AG04450 (cell line): ENCODE results near the gene PKIB. TPM values are rescaled to one million over a fixed set of nuclear protein-coding genes. Genes with fewer than 3 reads are reported as not detected.

Experiments
- CTCF ChIA-PET: fragments of 300-600, 350-600 bp; formaldehyde crosslinking; extraction: SDS; loops from one replicate; lab custom pipeline; 2022; ENCODE audit warnings: antibody characterized with exemption, inconsistent platforms; lab: Charles Lee
- POLR2A ChIA-PET: fragments of 350-600 bp; formaldehyde crosslinking; extraction: SDS; loops from one replicate; lab custom pipeline; 2021; ENCODE audit warnings: antibody characterized with exemption, inconsistent platforms; lab: Yijun Ruan, JAX
- DNase-seq: peaks from one replicate; pipeline ENCODE4 v3.0.0-alpha.2; 2011; ENCODE audit warnings: low read depth, low spot score
- H3K27ac ChIP-seq: one replicate; pipeline ENCODE4 v1.5.1; 2012; ENCODE audit warnings: low read depth, low read length, control low read depth
- H3K27me3 ChIP-seq: one replicate; pipeline ENCODE4 v1.6.0; 2012; ENCODE audit warnings: low read length; ENCODE audit not compliant: control insufficient read depth, insufficient read depth
- H3K4me3 ChIP-seq: 2 replicates; pipeline ENCODE4 v1.5.1; 2011; ENCODE audit warnings: mild to moderate bottlenecking, low read depth, low read length, control low read depth
- H3K9me3 ChIP-seq: 2 replicates; pipeline ENCODE4 v1.5.1; 2012; ENCODE audit warnings: low read length; ENCODE audit not compliant: control insufficient read depth, insufficient read depth
- polyA plus RNA-seq: library from polyadenylated mRNA; depleted of rRNA; stranded (reverse); fragments of >200 nt; gene quantifications from 2 replicates; pipeline ENCODE4 v1.2.3, GENCODE V29; 2011
- TF ChIP-seq, protein P1 (sequence below): IDR thresholded peaks from 2 replicates; pipeline ENCODE4 v1.5.1; 2011; ENCODE audit warnings: low read depth, low read length, control low read depth, inconsistent platforms

PKIB gene
- polyA plus RNA-seq, 1 experiment = 8.1 TPM

DNA sequence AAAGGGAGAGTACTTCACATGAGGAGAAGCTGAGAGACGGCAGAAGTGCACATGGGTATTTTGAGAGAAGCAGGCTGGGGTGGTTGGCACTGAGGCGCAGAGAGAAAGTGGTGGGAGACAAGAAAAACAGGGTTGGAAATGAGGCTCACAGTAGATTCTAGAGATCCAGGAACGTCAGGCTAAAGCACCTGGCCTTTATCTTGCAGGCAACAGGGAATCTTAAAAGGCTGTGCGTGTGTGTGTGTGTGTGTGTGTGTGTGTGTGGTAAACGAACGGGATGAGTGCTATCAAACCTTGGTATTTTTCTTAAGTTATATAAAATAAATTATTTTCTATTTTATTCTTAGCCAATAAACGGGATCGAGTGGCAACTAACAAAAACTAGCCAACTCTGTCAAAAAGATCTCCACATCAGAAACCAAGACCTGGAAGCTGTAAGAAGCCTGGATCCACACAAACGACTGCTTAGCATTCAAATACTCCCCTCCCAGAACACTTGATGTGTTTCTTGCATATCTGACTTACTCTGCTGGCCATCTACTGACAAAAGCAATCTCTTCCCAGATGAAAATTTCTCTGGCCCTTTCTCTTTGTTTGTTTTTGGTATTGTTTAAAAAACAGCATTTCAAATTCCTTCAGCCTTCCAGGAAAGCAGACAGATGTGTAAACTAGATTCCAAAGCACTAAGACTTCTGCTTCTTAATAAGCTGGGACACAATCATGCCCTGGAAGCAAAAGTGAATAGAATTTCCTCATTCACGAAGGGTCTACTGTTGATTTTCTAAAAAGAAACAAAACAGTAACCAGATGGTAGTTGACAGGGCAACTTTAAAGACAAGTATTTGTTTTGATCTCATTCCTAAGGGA lies 124.6 kb downstream of the PKIB start:
- ChIA-PET CTCF (interaction anchor here (10.5 kb wide), 1 partner anchor 104 kb away, joined by 406 read pairs; no protein-coding TSS in a partner anchor), POLR2A (interaction anchor here (1.5 kb wide), 1 partner anchor 55 kb away, joined by 5 read pairs; the partner anchor contains the start of gene SMPDL3A)
- Histone ChIP-seq H3K27me3 (peaks cover 5% of the 10 kb centered on the region), H3K4me3 (no peak overlapping the region), H3K27ac (no peak overlapping the region), H3K9me3 (no peaks in the 10 kb centered on the region)
- TF ChIP-seq, protein P1, sequence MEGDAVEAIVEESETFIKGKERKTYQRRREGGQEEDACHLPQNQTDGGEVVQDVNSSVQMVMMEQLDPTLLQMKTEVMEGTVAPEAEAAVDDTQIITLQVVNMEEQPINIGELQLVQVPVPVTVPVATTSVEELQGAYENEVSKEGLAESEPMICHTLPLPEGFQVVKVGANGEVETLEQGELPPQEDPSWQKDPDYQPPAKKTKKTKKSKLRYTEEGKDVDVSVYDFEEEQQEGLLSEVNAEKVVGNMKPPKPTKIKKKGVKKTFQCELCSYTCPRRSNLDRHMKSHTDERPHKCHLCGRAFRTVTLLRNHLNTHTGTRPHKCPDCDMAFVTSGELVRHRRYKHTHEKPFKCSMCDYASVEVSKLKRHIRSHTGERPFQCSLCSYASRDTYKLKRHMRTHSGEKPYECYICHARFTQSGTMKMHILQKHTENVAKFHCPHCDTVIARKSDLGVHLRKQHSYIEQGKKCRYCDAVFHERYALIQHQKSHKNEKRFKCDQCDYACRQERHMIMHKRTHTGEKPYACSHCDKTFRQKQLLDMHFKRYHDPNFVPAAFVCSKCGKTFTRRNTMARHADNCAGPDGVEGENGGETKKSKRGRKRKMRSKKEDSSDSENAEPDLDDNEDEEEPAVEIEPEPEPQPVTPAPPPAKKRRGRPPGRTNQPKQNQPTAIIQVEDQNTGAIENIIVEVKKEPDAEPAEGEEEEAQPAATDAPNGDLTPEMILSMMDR = no peak
- no peak for DNase-seq

- POLR2A ChIA-PET = interaction anchor here (1.5 kb wide), 1 partner anchor 54 kb away, joined by 5 read pairs; the partner anchor contains the start of gene SMPDL3A
Measured at GRCh38 chr6:122735582-122735981, 125.4 kb downstream of the PKIB start.

DNA sequence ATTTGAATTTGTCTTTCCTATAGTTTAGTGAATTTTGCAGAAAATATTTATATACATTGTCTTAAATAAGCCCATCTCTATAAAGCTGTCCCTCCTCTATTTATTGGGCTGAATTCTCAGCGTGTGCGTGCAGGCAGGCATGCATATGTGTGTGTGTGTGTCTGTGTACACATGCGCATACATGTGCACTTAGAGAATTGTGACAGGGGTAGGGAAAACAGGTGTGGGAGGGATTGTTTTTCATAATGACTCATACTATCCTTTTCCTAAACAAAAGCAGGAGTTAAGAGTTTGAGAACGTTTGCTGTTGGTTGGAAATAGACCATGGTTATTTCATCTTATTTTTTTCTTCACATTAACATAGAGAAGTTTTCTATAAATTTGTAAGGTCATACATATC lies 126.0 kb downstream of the PKIB start:
- H3K4me3 ChIP-seq = no peak overlapping the region
- H3K27me3 ChIP-seq = peaks cover 5% of the 10 kb centered on the region
- ChIA-PET POLR2A (no interaction called here), CTCF (interaction anchor here (10.5 kb wide), 1 partner anchor 103 kb away, joined by 406 read pairs; no protein-coding TSS in a partner anchor)
- no peak overlapping the region for H3K27ac ChIP-seq
- no peak for DNase-seq
- H3K9me3 ChIP-seq = no peaks in the 10 kb centered on the region
- TF ChIP-seq, protein P1 = no peak

More at GRCh38 chr6:122735582-122735981, 125.4 kb downstream of the PKIB start:
- DNase-seq = no peak
- Histone ChIP-seq H3K27me3 (peaks cover 5% of the 10 kb centered on the region), H3K9me3 (no peaks in the 10 kb centered on the region), H3K27ac (no peak overlapping the region), H3K4me3 (no peak overlapping the region)
- TF ChIP-seq, protein P1 = no peak
- CTCF ChIA-PET = interaction anchor here (10.5 kb wide), 1 partner anchor 103 kb away, joined by 406 read pairs; no protein-coding TSS in a partner anchor

GRCh38 chr6:122736616-122737015 lies 126.4 kb downstream of the PKIB start:
- DNase-seq = no peak
- Histone ChIP-seq H3K27me3 (peaks cover 5% of the 10 kb centered on the region), H3K9me3 (no peaks in the 10 kb centered on the region), H3K4me3 (no peak overlapping the region), H3K27ac (no peak overlapping the region)
- TF ChIP-seq, protein P1 = no peak
- ChIA-PET POLR2A (no interaction called here), CTCF (interaction anchor here (0.6 to 1.0 kb wide), 4 partner anchors 8 to 245 kb away, joined by 3 to 5 read pairs (median 3); no protein-coding TSS in a partner anchor)
